Measurements from ENCODE around the gene TRIM67.

The TRIM67 gene

DNA sequence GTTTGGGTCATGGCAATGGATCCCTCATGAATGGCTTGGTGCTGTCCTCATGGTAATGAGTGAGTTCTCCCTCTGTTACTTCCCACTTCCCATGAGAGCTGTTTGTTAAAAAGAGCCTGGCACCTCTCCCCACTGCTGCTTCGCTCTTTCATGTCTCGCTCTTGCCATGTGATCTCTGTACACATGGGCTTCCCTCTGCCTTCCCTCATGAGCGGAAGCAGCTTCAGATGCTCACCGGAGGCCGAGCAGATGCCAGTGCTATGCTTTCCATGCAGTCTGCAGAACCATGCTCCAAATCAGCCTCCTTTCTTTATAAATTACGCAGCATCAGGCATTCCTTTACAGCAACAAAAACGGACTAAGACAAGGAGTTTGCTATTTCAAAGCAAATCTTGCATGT, 64.3 kb downstream of the TRIM67 start:
- FAIRE-seq (no peak), DNase-seq (ENCODE audit: insufficient read length, low spot score) (no peak)
- no peak for TF ChIP-seq POLR2A (IDR thresholded peaks at IDR 0.05; ENCODE audit: low read depth, low read length)
- TF ChIP-seq SPI1 (IDR thresholded peaks at IDR 0.05; ENCODE audit: low read depth, low read length): no peak
- TF ChIP-seq PAX5 (IDR thresholded peaks at IDR 0.05; ENCODE audit: insufficient read depth, low read length, severe bottlenecking): no peak
- TF ChIP-seq POU2F2 (IDR thresholded peaks at IDR 0.05; ENCODE audit: low read depth, low read length): no peak
- no peak for TF ChIP-seq TAF1 (IDR thresholded peaks at IDR 0.05; ENCODE audit: low read depth, low read length)
- no peak for TF ChIP-seq POLR2AphosphoS5 (IDR thresholded peaks at IDR 0.05; ENCODE audit: low read depth, low read length)

DNA sequence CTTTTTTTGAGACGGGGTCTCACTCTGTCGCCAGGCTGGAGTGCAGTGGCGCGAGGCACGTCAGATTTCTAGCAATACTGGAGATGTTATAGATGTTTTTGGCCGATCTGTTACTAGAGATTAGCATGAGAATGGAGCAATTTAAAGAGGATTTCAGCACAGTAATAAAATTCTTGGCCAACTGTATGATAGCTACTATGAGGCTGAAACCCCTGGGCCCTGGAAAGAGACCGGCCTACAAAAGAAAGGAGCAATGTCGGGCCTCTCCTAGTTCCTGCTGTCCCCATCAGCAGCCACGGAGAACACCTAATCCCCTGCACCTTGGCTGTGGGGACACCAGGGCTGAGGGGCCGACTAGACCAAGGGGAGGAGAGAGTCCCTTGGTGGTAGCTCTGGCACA, 69.7 kb downstream of the TRIM67 start:
- FAIRE-seq (no peak), DNase-seq (ENCODE audit: insufficient read length, low spot score) (no peak)
- TF ChIP-seq POU2F2 (IDR thresholded peaks at IDR 0.05; ENCODE audit: low read depth, low read length) (no peak), POLR2A (IDR thresholded peaks at IDR 0.05; ENCODE audit: low read depth, low read length) (no peak), PAX5 (IDR thresholded peaks at IDR 0.05; ENCODE audit: insufficient read depth, low read length, severe bottlenecking) (no peak), TAF1 (IDR thresholded peaks at IDR 0.05; ENCODE audit: low read depth, low read length) (no peak), POLR2AphosphoS5 (IDR thresholded peaks at IDR 0.05; ENCODE audit: low read depth, low read length) (no peak), SPI1 (IDR thresholded peaks at IDR 0.05; ENCODE audit: low read depth, low read length) (no peak)

DNA sequence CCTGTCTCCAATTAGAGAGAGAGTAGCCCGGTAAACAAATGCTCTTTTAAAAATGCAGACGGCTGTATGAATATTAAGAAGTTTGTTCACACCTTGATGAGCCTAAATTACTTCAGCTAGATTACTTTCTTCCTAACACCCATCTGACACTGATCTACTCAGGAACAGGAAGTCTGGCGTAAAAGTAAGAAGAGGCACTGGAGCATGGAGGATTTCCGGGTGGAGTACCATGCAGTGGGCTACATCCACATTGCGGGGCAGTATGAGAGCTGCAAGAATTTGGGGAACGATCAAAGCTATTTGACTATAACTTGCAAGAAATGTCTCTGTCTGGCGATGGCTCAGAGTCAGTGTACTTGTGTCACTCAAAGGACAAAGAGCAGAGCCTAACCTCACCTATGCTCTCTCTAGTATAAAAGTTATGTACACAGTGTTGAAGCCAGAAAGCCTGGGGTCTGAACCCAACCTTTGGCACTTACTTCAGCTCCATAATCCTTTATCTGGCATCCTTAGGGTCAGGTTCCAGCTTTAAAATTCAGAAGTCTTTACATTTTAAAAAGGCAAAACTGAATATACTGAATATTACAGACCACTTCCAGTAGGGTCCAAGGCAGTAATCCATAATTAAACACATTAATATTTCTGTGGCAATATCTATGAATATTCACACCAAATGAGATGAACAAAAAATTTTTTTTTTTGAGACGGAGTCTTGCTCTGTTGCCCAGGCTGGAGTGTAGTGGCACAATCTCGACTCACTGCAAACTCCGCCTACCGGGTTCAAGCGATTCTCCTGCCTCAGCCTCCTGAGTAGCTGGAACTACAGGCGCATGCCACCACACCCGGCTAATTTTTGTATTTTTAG, 71.2 kb downstream of the TRIM67 start:
- no peak for TF ChIP-seq POLR2AphosphoS5 (IDR thresholded peaks at IDR 0.05; ENCODE audit: low read depth, low read length)
- no peak for TF ChIP-seq POLR2A (IDR thresholded peaks at IDR 0.05; ENCODE audit: low read depth, low read length)
- TF ChIP-seq SPI1 (IDR thresholded peaks at IDR 0.05; ENCODE audit: low read depth, low read length): no peak
- TF ChIP-seq PAX5 (IDR thresholded peaks at IDR 0.05; ENCODE audit: insufficient read depth, low read length, severe bottlenecking): no peak
- no peak for TF ChIP-seq TAF1 (IDR thresholded peaks at IDR 0.05; ENCODE audit: low read depth, low read length)
- no peak for TF ChIP-seq POU2F2 (IDR thresholded peaks at IDR 0.05; ENCODE audit: low read depth, low read length)
- DNase-seq (ENCODE audit: insufficient read length, low spot score) (no peak), FAIRE-seq (no peak)

DNA sequence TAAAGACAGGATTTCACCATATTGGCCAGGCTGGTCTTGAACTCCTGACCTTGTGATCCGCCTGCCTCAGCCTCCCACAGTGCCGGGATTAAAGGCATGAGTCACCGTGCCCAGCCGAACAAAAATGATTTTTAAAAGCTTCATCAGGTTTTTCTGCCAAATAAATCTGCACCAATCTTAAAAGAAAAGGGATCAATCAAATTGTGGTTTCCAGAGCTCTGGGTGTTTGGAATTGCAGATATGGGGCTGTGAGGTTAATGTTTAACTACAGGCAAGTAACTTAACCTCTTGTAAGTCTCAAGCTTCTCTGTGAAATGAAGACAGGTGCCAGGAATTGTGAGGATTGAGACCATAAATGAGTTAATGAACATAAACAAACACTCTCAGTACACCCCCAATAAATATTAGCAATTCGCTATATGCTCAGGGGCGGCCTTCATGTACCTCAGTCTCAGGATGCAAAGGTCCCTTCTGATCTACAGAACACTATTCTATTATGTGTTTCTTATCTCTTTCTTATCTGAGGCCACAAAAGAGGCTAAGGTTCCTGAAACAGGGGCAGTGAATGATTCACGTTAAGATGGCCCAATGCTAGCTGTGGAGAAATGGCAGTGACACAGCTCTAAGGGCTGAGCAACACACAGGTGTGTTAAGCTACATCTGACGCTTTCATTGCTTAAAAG, 72.0 kb downstream of the TRIM67 start:
- no peak for TF ChIP-seq POLR2A (IDR thresholded peaks at IDR 0.05; ENCODE audit: low read depth, low read length)
- no peak for TF ChIP-seq TAF1 (IDR thresholded peaks at IDR 0.05; ENCODE audit: low read depth, low read length)
- TF ChIP-seq POLR2AphosphoS5 (IDR thresholded peaks at IDR 0.05; ENCODE audit: low read depth, low read length): no peak
- TF ChIP-seq POU2F2 (IDR thresholded peaks at IDR 0.05; ENCODE audit: low read depth, low read length): no peak
- no peak for TF ChIP-seq PAX5 (IDR thresholded peaks at IDR 0.05; ENCODE audit: insufficient read depth, low read length, severe bottlenecking)
- TF ChIP-seq SPI1 (IDR thresholded peaks at IDR 0.05; ENCODE audit: low read depth, low read length): no peak
- DNase-seq (ENCODE audit: insufficient read length, low spot score): no peak
- FAIRE-seq: no peak

DNA sequence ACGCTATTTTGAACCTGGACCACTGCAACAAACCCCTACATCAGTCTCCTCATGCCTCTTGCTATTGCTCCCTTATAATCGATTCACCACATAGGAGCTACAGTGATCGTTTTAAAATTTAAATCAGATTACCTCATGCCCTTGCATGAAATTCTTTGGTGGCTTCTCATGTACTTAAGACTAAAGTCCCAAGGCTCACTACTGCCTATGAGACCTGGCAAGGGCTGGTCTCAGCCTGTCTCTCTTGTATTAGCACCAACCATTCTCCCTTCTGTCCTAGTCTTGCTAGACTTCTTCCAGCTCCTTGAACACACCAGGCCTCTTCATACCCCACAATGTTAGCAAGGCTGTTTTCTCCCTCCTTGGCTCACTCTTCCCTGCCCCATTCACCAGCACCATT, 72.6 kb downstream of the TRIM67 start:
- no peak for DNase-seq (ENCODE audit: insufficient read length, low spot score)
- FAIRE-seq: no peak
- TF ChIP-seq POLR2AphosphoS5 (IDR thresholded peaks at IDR 0.05; ENCODE audit: low read depth, low read length) (no peak), TAF1 (IDR thresholded peaks at IDR 0.05; ENCODE audit: low read depth, low read length) (no peak)

DNA sequence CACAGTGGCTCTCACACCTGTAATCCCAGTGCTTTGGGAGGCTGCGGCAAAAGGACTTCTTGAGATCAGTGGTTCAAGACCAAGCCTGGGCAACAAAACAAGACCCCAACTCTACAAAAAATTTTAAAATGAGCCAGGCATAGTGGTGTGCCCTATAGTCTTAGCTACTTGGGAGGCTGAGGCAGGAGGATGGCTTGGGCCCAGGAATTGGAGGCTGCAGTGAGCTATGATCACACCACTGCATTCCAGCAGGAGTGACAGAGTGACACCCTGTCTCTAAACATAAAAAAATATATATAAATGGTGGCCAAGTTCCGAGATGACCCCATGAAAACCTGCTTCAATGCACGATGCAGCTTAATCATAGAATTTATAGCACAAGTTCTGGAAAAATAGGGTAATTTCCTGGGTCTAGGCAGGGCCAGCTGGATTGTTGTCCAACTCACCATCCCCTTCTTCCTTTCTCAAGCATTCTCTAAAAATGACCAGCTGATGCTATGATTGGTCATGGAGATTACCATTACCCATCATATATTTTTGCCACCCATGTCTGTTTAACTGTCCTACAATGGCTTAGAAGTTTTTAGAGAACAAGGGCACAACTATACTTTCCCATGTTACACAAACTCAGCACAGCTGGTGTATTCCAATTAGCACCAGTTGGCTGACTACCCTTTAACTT, 73.8 kb downstream of the TRIM67 start:
- no peak for DNase-seq (ENCODE audit: insufficient read length, low spot score)
- TF ChIP-seq POLR2A (IDR thresholded peaks at IDR 0.05; ENCODE audit: low read depth, low read length) (no peak), POU2F2 (IDR thresholded peaks at IDR 0.05; ENCODE audit: low read depth, low read length) (no peak), TAF1 (IDR thresholded peaks at IDR 0.05; ENCODE audit: low read depth, low read length) (no peak), PAX5 (IDR thresholded peaks at IDR 0.05; ENCODE audit: insufficient read depth, low read length, severe bottlenecking) (no peak), POLR2AphosphoS5 (IDR thresholded peaks at IDR 0.05; ENCODE audit: low read depth, low read length) (no peak), SPI1 (IDR thresholded peaks at IDR 0.05; ENCODE audit: low read depth, low read length) (no peak)
- no peak for FAIRE-seq

DNA sequence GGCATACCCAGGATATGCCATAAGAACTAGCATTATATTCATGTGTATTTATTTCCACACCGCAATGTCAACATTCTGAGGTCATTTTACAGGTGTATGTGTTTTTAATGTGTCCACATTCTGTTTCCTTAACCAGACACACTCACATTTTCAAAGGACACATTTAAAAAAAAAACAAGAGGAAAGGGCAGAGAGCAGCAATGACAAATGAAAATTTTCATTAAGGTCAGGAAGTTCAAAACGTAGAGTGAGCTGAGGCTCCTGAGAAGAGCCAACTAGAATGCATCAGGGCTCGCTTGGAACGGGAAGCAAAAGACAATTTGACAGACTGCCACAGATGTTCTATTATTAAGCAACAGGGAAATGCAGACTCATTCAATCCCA, 74.3 kb downstream of the TRIM67 start:
- DNase-seq (ENCODE audit: insufficient read length, low spot score) (no peak), FAIRE-seq (no peak)
- no peak for TF ChIP-seq TAF1 (IDR thresholded peaks at IDR 0.05; ENCODE audit: low read depth, low read length)
- no peak for TF ChIP-seq POLR2AphosphoS5 (IDR thresholded peaks at IDR 0.05; ENCODE audit: low read depth, low read length)
- no peak for TF ChIP-seq POU2F2 (IDR thresholded peaks at IDR 0.05; ENCODE audit: low read depth, low read length)
- no peak for TF ChIP-seq SPI1 (IDR thresholded peaks at IDR 0.05; ENCODE audit: low read depth, low read length)
- TF ChIP-seq PAX5 (IDR thresholded peaks at IDR 0.05; ENCODE audit: insufficient read depth, low read length, severe bottlenecking): no peak
- no peak for TF ChIP-seq POLR2A (IDR thresholded peaks at IDR 0.05; ENCODE audit: low read depth, low read length)

DNA sequence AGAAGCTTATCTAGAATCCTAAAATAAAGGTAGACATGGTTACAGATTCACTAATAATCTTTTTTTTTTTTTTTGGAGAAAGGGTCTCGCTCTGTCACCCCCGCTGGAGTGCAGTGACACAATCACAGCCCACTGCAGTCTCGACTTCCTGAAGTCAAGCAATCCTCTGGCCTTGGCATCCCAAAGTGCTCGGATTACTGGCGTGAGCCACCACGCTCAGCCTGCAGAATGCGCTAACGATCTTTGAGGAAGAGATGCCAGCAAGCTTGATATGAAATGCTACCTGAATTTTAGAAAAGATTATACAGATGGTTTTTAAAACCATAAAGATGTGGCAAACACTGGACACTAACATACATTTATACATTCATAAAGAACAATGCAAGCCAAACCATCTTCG, 75.1 kb downstream of the TRIM67 start:
- TF ChIP-seq POLR2A (IDR thresholded peaks at IDR 0.05; ENCODE audit: low read depth, low read length) (no peak), TAF1 (IDR thresholded peaks at IDR 0.05; ENCODE audit: low read depth, low read length) (no peak), POU2F2 (IDR thresholded peaks at IDR 0.05; ENCODE audit: low read depth, low read length) (no peak), PAX5 (IDR thresholded peaks at IDR 0.05; ENCODE audit: insufficient read depth, low read length, severe bottlenecking) (no peak), POLR2AphosphoS5 (IDR thresholded peaks at IDR 0.05; ENCODE audit: low read depth, low read length) (no peak), SPI1 (IDR thresholded peaks at IDR 0.05; ENCODE audit: low read depth, low read length) (no peak)
- FAIRE-seq (no peak), DNase-seq (ENCODE audit: insufficient read length, low spot score) (no peak)

DNA sequence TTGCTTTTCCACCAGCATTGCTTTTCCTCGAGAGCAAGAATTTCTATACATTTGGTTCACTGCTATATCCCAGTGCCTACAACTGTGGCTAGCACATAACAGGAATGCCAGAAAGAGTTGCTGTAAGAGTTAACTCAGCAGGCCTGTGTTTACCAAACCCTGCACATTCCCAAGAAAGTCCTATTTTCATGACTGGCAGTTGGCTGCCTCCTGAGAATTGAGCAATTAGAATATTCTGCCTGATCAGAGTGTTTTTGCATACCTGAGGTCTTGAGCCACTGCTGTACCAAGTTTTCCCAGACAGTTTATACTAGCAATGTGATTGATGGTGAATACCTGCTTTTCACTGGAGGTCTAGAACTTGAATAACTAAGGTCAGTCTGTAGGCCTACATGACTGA, 76.4 kb downstream of the TRIM67 start:
- DNase-seq (ENCODE audit: insufficient read length, low spot score) (no peak), FAIRE-seq (no peak)
- TF ChIP-seq POU2F2 (IDR thresholded peaks at IDR 0.05; ENCODE audit: low read depth, low read length) (no peak), TAF1 (IDR thresholded peaks at IDR 0.05; ENCODE audit: low read depth, low read length) (no peak), SPI1 (IDR thresholded peaks at IDR 0.05; ENCODE audit: low read depth, low read length) (no peak), POLR2AphosphoS5 (IDR thresholded peaks at IDR 0.05; ENCODE audit: low read depth, low read length) (no peak), POLR2A (IDR thresholded peaks at IDR 0.05; ENCODE audit: low read depth, low read length) (no peak), PAX5 (IDR thresholded peaks at IDR 0.05; ENCODE audit: insufficient read depth, low read length, severe bottlenecking) (no peak)
